ENCODE results near the gene ZNF511.
"Not testable (repeated sequence)": the region's sequence is repeated elsewhere in the genome, so short reads cannot be mapped to it uniquely, and the experiment has no call there.

The ZNF511 gene

DNA sequence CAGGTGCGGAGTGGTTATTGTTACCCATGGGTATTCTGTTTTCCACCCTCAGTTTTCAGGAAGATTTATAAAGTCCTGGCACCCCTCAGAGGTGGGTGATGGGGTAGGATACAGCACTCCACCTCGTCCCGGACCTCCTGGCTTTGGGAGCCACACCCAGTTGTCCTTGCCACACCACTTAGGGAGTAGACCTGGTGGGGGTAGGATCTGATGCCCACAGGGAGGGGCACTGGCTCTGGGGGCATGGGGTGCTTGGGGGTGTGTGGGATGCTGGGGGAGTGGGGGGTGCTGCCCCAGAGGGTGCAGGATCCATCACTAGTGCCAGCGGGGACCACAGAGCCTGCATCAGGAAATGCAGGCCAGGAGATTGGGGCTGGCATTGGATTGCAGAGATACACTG is 4.5 kb downstream of the ZNF511 start:
- DNase-seq (ENCODE audit: extremely low read depth, low read depth), result no peak
- TF ChIP-seq, protein P1, sequence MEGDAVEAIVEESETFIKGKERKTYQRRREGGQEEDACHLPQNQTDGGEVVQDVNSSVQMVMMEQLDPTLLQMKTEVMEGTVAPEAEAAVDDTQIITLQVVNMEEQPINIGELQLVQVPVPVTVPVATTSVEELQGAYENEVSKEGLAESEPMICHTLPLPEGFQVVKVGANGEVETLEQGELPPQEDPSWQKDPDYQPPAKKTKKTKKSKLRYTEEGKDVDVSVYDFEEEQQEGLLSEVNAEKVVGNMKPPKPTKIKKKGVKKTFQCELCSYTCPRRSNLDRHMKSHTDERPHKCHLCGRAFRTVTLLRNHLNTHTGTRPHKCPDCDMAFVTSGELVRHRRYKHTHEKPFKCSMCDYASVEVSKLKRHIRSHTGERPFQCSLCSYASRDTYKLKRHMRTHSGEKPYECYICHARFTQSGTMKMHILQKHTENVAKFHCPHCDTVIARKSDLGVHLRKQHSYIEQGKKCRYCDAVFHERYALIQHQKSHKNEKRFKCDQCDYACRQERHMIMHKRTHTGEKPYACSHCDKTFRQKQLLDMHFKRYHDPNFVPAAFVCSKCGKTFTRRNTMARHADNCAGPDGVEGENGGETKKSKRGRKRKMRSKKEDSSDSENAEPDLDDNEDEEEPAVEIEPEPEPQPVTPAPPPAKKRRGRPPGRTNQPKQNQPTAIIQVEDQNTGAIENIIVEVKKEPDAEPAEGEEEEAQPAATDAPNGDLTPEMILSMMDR (IDR thresholded peaks at IDR 0.05; ENCODE audit: low read depth, low read length, missing control alignments), result no peak
- H3K4me3 ChIP-seq (replicated peaks; ENCODE audit: low read depth, low read length), result no peak overlapping the region

DNA sequence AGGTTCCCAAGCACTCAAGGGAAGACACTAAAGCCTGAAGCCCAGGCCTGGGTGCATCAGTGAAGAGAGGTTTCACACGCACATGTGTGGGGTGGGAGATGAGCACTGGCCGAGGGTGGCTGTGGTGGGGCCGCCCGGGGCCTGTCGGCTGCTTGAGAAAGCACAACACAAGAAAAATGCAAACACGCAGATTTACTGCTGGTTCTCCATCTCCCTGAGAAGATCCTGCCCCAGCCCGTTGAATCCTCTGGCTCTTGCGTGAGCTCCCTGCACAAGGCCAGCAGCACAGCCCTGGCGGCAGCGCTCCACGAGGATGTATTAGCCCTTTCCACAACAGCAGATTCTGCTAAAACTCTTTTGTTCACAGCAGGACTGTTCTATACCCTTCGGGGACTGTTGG is 6.2 kb downstream of the ZNF511 start:
- H3K4me3 ChIP-seq (replicated peaks; ENCODE audit: low read depth, low read length), result no peak overlapping the region
- TF ChIP-seq, protein P1 (IDR thresholded peaks at IDR 0.05; ENCODE audit: low read depth, low read length, missing control alignments), result no peak
- DNase-seq (ENCODE audit: extremely low read depth, low read depth), result no peak

- TF ChIP-seq, protein P1 (IDR thresholded peaks at IDR 0.05; ENCODE audit: low read depth, low read length, missing control alignments), result no peak
- DNase-seq (ENCODE audit: extremely low read depth, low read depth), result no peak
- no peak overlapping the region for H3K4me3 ChIP-seq (replicated peaks; ENCODE audit: low read depth, low read length)
These were observed 7.1 kb downstream of the ZNF511 start for GRCh38 chr10:133315847-133316246.

- DNase-seq (ENCODE audit: extremely low read depth, low read depth), result no peak
- no peak overlapping the region for H3K4me3 ChIP-seq (replicated peaks; ENCODE audit: low read depth, low read length)
- TF ChIP-seq, protein P1 (IDR thresholded peaks at IDR 0.05; ENCODE audit: low read depth, low read length, missing control alignments), result no peak
These were observed 7.6 kb downstream of the ZNF511 start for GRCh38 chr10:133316266-133316665.

DNA sequence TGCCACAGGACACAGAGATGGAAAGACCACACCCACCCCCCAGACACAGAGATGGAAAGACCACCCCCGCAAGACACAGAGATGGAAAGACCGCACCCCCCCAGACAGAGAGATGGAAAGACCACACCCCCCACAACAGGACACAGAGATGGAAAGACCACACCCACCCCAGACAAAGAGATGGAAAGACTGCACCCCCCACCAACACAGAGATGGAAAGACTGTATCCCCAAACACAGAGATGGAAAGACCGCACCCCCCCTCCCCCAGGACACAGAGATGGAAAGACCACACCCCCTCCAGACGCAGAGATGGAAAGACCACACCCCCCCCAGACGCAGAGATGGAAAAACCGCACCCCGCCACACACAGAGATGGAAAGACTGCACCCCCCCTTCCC is 8.0 kb downstream of the ZNF511 start:
- no peak overlapping the region for H3K4me3 ChIP-seq (replicated peaks; ENCODE audit: low read depth, low read length)

GRCh38 chr10:133318494-133319127 is 9.9 kb downstream of the ZNF511 start:
- H3K4me3 ChIP-seq (replicated peaks; ENCODE audit: low read depth, low read length), result peak overlapping the region; percentile 32
- no peak for DNase-seq (ENCODE audit: extremely low read depth, low read depth)
- TF ChIP-seq, protein P1 (IDR thresholded peaks at IDR 0.05; ENCODE audit: low read depth, low read length, missing control alignments), result peak; percentile 68

More for the DNA sequence above, 8.0 kb downstream of the ZNF511 start:
- DNase-seq (ENCODE audit: extremely low read depth, low read depth), result no peak
- TF ChIP-seq, protein P1 (IDR thresholded peaks at IDR 0.05; ENCODE audit: low read depth, low read length, missing control alignments), result no peak

- DNase-seq (ENCODE audit: extremely low read depth, low read depth); H3K4me3 ChIP-seq (replicated peaks; ENCODE audit: low read depth, low read length): not testable (repeated sequence)
These were observed 12.2 kb downstream of the ZNF511 start for GRCh38 chr10:133320852-133321422.

GRCh38 chr10:133322064-133322709 is 13.5 kb downstream of the ZNF511 start:
- not testable (repeated sequence) for H3K4me3 ChIP-seq (replicated peaks; ENCODE audit: low read depth, low read length); DNase-seq (ENCODE audit: extremely low read depth, low read depth)

Data from HFF-Myc (cell line).